ENCODE results near the gene CYP4B1.
"Not testable (repeated sequence)": the region's sequence is repeated elsewhere in the genome, so short reads cannot be mapped to it uniquely, and the experiment has no call there.

The CYP4B1 gene

GRCh38 chr1:46798810-46799209, at the start of gene CYP4B1:
Gene CYP4B1, plus strand, starts transcription at chr1:46799046. Its CDS starts 36 bp downstream, at chr1:46799082.
- Mint-ChIP-seq H3K9me3 (peaks cover 7% of the 10 kb centered on the region), H3K4me3 (no peak within 1 kb of the TSS)

DNA sequence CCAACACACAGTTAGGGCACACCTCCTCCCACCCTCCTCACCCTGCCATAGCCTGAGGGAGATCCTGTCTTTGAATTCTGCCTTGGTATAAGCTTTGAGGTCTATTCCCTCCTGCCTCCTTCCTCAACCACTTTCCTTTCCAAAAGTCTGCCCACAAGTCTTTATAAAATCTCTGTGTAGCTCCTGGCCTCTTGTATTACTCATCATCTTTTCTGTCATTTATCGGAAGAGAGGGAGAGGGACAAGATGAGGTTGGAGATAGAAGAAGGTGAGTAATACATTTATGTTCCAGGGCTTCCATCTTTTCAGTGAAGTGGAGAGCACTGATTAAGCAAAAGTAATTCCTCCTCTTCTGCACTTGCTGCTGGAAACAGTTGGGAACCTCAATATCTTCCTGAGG, 49.4 kb upstream of the CYP4B1 start:
- DNase-seq: no peak
- Mint-ChIP-seq H3K27me3 (ENCODE audit: low read depth, poor library complexity) (peaks cover 68% of the 10 kb centered on the region), H3K36me3 (ENCODE audit: low read depth) (no peaks in the 10 kb centered on the region), H3K9me3 (no peaks in the 10 kb centered on the region), H3K27ac (no peak overlapping the region), H3K4me1 (no peaks in the 10 kb centered on the region), H3K4me3 (no peak overlapping the region)
- TF ChIP-seq CTCF (IDR thresholded peaks at IDR 0.05): no peak

More at GRCh38 chr1:46798810-46799209, at the start of gene CYP4B1:
- no peak for TF ChIP-seq CTCF (IDR thresholded peaks at IDR 0.05)
- Mint-ChIP-seq H3K36me3 (ENCODE audit: low read depth) (no peaks in the 10 kb centered on the region), H3K4me1 (no peaks in the 10 kb centered on the region), H3K27me3 (ENCODE audit: low read depth, poor library complexity) (peaks cover 23% of the 10 kb centered on the region), H3K27ac (no peak within 1 kb of the TSS)
- DNase-seq: no peak

DNA sequence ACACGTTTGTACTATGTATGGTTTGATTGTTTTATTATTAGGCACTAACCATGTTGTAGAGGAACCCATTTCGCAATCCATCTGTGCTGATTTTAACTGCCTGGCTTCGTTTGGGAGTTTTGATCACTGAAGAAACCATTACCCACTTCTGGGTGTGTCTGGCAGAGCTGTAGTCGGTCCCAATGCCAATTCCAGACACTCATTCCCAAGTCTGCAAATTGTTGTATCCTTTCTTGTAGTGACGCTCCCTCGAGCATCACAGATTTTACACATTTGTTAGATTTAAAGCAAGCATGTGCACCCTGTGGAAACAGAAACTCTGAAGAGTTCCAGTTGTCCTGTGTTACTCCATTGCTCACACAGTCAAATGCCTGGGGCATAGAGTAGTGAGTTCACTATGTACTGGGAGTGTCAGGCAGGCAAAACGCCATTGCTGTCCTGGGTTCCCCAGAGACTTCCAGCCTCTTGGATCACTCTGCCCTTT, 48.9 kb upstream of the CYP4B1 start:
- Mint-ChIP-seq H3K4me1 (no peaks in the 10 kb centered on the region), H3K27me3 (ENCODE audit: low read depth, poor library complexity) (peaks cover 67% of the 10 kb centered on the region), H3K4me3 (no peak overlapping the region), H3K27ac (no peak overlapping the region), H3K9me3 (no peaks in the 10 kb centered on the region), H3K36me3 (ENCODE audit: low read depth) (no peaks in the 10 kb centered on the region)
- TF ChIP-seq CTCF (IDR thresholded peaks at IDR 0.05): no peak
- no peak for DNase-seq

DNA sequence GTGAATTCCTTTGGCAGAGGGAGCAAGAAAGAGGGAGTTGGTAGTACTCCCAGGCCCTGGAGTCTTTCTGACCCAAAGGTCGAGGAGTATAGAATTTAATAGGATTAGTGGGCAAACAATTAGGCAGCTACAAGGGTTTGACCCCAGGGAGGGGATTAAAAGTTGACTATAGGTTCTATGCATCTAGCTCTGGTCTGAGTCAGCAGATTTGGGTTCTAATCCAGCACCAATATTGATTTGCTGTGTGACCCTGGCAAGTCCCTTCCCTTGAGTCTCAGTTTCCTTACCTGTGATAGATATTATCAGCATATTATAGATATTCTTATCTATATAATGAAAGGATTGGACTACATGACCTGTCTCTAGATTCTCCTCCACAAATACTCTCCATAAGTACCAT, 44.9 kb upstream of the CYP4B1 start:
- Mint-ChIP-seq H3K4me1 (no peaks in the 10 kb centered on the region), H3K27me3 (ENCODE audit: low read depth, poor library complexity) (peaks cover 44% of the 10 kb centered on the region), H3K27ac (no peak overlapping the region), H3K4me3 (no peak overlapping the region), H3K9me3 (no peaks in the 10 kb centered on the region), H3K36me3 (ENCODE audit: low read depth) (no peaks in the 10 kb centered on the region)
- DNase-seq: no peak
- no peak for TF ChIP-seq CTCF (IDR thresholded peaks at IDR 0.05)

- H3K4me3 Mint-ChIP-seq; H3K4me1 Mint-ChIP-seq; H3K27ac Mint-ChIP-seq; H3K9me3 Mint-ChIP-seq; H3K36me3 Mint-ChIP-seq (ENCODE audit: low read depth); DNase-seq: not testable (repeated sequence)
- H3K27me3 Mint-ChIP-seq (ENCODE audit: low read depth, poor library complexity): peaks cover 36% of the 10 kb centered on the region
Measured at GRCh38 chr1:46754707-46755106, 44.1 kb upstream of the CYP4B1 start.

DNA sequence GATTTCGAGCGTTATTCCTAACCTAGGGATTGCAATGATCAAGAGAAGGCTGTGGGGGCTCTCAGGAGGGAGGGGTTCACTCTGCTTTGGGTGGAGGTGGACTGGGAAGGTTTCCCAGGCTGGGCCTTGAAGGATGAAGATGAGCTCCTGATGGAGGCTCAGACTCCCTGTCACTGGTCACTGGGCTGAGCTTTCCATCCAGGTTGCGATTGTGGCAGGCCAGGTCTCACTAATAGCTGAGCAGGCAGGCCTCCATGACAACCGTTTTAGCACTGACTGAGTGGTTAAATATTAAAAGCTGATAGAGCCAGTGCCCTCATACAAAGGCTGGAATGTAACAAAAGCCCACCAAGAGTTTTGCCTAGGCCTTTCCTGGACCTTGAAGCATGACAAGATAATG, 43.7 kb upstream of the CYP4B1 start:
- H3K27ac Mint-ChIP-seq: no peak overlapping the region
- no peaks in the 10 kb centered on the region for H3K9me3 Mint-ChIP-seq
- no peak overlapping the region for H3K4me3 Mint-ChIP-seq
- H3K4me1 Mint-ChIP-seq: no peaks in the 10 kb centered on the region
- peaks cover 33% of the 10 kb centered on the region for H3K27me3 Mint-ChIP-seq (ENCODE audit: low read depth, poor library complexity)
- no peak for TF ChIP-seq CTCF (IDR thresholded peaks at IDR 0.05)
- no peaks in the 10 kb centered on the region for H3K36me3 Mint-ChIP-seq (ENCODE audit: low read depth)
- DNase-seq: no peak

Data from nephron progenitor cell (in vitro differentiated cells).